K562 (cell line): ENCODE measurements around the gene UNC79. TPM values are rescaled to one million over a fixed set of nuclear protein-coding genes. Genes with fewer than 3 reads are reported as not detected.

ENCODE experiments used
- ATAC-seq: fragments of 200-7000 bp; cut with Tn5 transposase; 3 replicates; pipeline ENCODE4 v1.9.1; 2020; ENCODE audit warnings: moderate library complexity
- BruUV-seq: library from RNA; stranded (reverse); fragments of 400-500 nt; replicated peaks from 2 replicates; lab custom pipeline; 2021; lab: Mats Ljungman, UMichigan
- CTCF ChIA-PET: fragments of 300-600 bp; formaldehyde crosslinking; extraction: SDS; loops from one replicate; lab custom pipeline; 2021; ENCODE audit warnings: low intra/inter-chr PET ratio; lab: Yijun Ruan, JAX
- POLR2A ChIA-PET: fragments of 300-600, 350-650 bp; sonication (Branson Sonifier 250); formaldehyde crosslinking; extraction: SDS; loops from one replicate; lab custom pipeline; 2021; ENCODE audit warnings: antibody characterized with exemption, inconsistent platforms; lab: Yijun Ruan, JAX
- DNase-seq, 4 experiments: peaks; one replicate each; pipeline versions ENCODE4 v3.0.0 to v3.0.0-alpha.2; 2011 to 2018; ENCODE audit warnings: low spot score in 3 of 4, mixed read lengths in 3 of 4; ENCODE audit errors: extremely low read depth in 1 of 4
- FAIRE-seq: peaks from 2 replicates; lab custom pipeline; 2011; peaks lifted over from hg19 to GRCh38; lab: Jason Lieb, UNC
- H2AFZ ChIP-seq: 2 replicates; pipeline ENCODE4 v1.6.0; 2011; ENCODE audit warnings: low read depth, low read length, control low read depth, inconsistent platforms
- H3K27ac ChIP-seq: fragments of 200-600 bp; 3 replicates; pipeline ENCODE4 v1.8.0; 2011; ENCODE audit warnings: low read depth, mild to moderate bottlenecking, control low read depth, inconsistent platforms, low read length, moderate library complexity, mixed read lengths; ENCODE audit errors: extremely low read depth
- H3K27me3 ChIP-seq, 2 experiments: fragments of 300-600 bp in 1 of 2; 2 replicates in 1 of 2; 3 replicates in 1 of 2; pipeline versions ENCODE4 v1.6.0 to v1.8.0; 2011; ENCODE audit warnings: inconsistent platforms in 2 of 2, low read length in 2 of 2, mild to moderate bottlenecking in 1 of 2, mixed read lengths in 1 of 2, moderate library complexity in 1 of 2; ENCODE audit not compliant: control insufficient read depth in 2 of 2, insufficient read depth in 2 of 2
- H3K36me3 ChIP-seq: fragments of 300-600 bp; 3 replicates; pipeline ENCODE4 v1.8.0; 2011; ENCODE audit warnings: mild to moderate bottlenecking, low read length, inconsistent platforms; ENCODE audit not compliant: control insufficient read depth, insufficient read depth
- H3K4me1 ChIP-seq, 2 experiments: fragments of 200-600 bp in 1 of 2; replicated peaks in 1 of 2; 2 replicates in 1 of 2; 3 replicates in 1 of 2; pipeline versions ENCODE4 v1.5.1 to v1.8.0; 2011; ENCODE audit warnings: inconsistent platforms in 2 of 2, low read length in 2 of 2, mild to moderate bottlenecking in 1 of 2, mixed read lengths in 1 of 2, moderate library complexity in 1 of 2; ENCODE audit not compliant: control insufficient read depth in 2 of 2, insufficient read depth in 2 of 2
- H3K4me2 ChIP-seq: 2 replicates; pipeline ENCODE4 v1.6.1; 2011; ENCODE audit warnings: low read length, control low read depth, inconsistent platforms, mixed read lengths; ENCODE audit not compliant: insufficient read depth
- H3K4me3 ChIP-seq: fragments of 200-600 bp; sonication (generic), shearing (Covaris generic); 2 replicates; pipeline ENCODE4 v1.5.1; 2016; ENCODE audit warnings: control low read depth, inconsistent platforms
- H3K79me2 ChIP-seq: fragments of 200-600 bp; 3 replicates; pipeline ENCODE4 v1.8.0; 2011; ENCODE audit warnings: low read length, inconsistent platforms; ENCODE audit not compliant: control insufficient read depth, insufficient read depth
- H3K9ac ChIP-seq, 2 experiments: 2 replicates each; pipeline versions ENCODE4 v1.6.0 to v1.6.1; 2011; ENCODE audit warnings: low read depth in 2 of 2, low read length in 2 of 2, control low read depth in 1 of 2, inconsistent platforms in 1 of 2, mild to moderate bottlenecking in 1 of 2, mixed read lengths in 1 of 2; ENCODE audit not compliant: insufficient read depth in 1 of 2
- H3K9me1 ChIP-seq: one replicate; pipeline ENCODE4 v1.6.0; 2011; ENCODE audit warnings: inconsistent platforms, mild to moderate bottlenecking, low read length, moderate library complexity; ENCODE audit not compliant: control insufficient read depth, insufficient read depth
- H3K9me3 ChIP-seq: replicated peaks from 2 replicates; pipeline ENCODE4 v1.5.1; 2011; ENCODE audit warnings: low read depth, low read length, inconsistent platforms; ENCODE audit not compliant: control insufficient read depth, insufficient read depth
- H4K20me1 ChIP-seq: replicated peaks from 2 replicates; pipeline ENCODE4 v1.6.1; 2011; ENCODE audit warnings: low read length, inconsistent platforms, mixed read lengths; ENCODE audit not compliant: control insufficient read depth, insufficient read depth
- CREB1 ChIP-seq, 2 experiments: sonication (generic) in 1 of 2; formaldehyde crosslinking in 1 of 2; IDR thresholded peaks; 2 replicates each; pipeline versions ENCODE4 v1.6.1 to v1.8.0; 2012 to 2022; ENCODE audit warnings: inconsistent platforms in 1 of 2, mild to moderate bottlenecking in 1 of 2, missing genetic modification reagents in 1 of 2, moderate library complexity in 1 of 2
- GABPB1 ChIP-seq: sonication (generic); formaldehyde crosslinking; IDR thresholded peaks from 2 replicates; pipeline ENCODE4 v1.8.0; 2022; ENCODE audit warnings: mild to moderate bottlenecking, missing genetic modification reagents
- HDAC8 ChIP-seq: fragments of 450-650 bp; IDR thresholded peaks from 2 replicates; pipeline ENCODE4 v1.6.1; 2016; ENCODE audit warnings: mild to moderate bottlenecking, missing genetic modification characterization, moderate library complexity, missing compliant biosample characterization
- MECOM ChIP-seq: fragments of 250-450 bp; sonication (Bioruptor Pico); IDR thresholded peaks from 2 replicates; pipeline ENCODE4 v1.8.0; 2022; ENCODE audit warnings: inconsistent platforms
- SMARCA4 ChIP-seq: fragments of 450-650 bp; IDR thresholded peaks from 2 replicates; pipeline ENCODE4 v1.6.1; 2016
- SOX6 ChIP-seq: fragments of 450-650 bp; IDR thresholded peaks from 2 replicates; pipeline ENCODE4 v1.6.1; 2014; ENCODE audit warnings: mild to moderate bottlenecking
- SRSF3 ChIP-seq: fragments of 200-400 bp; formaldehyde crosslinking; IDR thresholded peaks from 2 replicates; pipeline ENCODE4 v1.6.1; 2016; ENCODE audit warnings: mild to moderate bottlenecking, low read length, moderate library complexity; ENCODE audit not compliant: insufficient read depth
- TSC22D4 ChIP-seq: fragments of 450-650 bp; IDR thresholded peaks from 2 replicates; pipeline ENCODE4 v1.6.1; 2016; ENCODE audit warnings: missing genetic modification characterization, missing biosample characterization, control low read depth
- ZNF140 ChIP-seq: fragments of 250-450 bp; sonication (Bioruptor Pico); IDR thresholded peaks from 2 replicates; pipeline ENCODE4 v1.8.0; 2021; ENCODE audit warnings: moderate library complexity, mild to moderate bottlenecking, inconsistent platforms
- ZNF143 ChIP-seq: sonication (generic); formaldehyde crosslinking; IDR thresholded peaks from 2 replicates; pipeline ENCODE4 v1.9.0; 2022; ENCODE audit warnings: mild to moderate bottlenecking, missing genetic modification reagents
- ZNF253 ChIP-seq: fragments of 250-450 bp; sonication (Bioruptor Pico); conservative IDR thresholded peaks from 2 replicates; pipeline ENCODE4 v1.6.1; 2021; ENCODE audit warnings: mild to moderate bottlenecking
- WGBS: fragments of 100-300 bp; shearing (Covaris generic); methylation state at CpG from one replicate; pipeline ENCODE4 v1.1.6; 2016; ENCODE audit warnings: low coverage, mixed read lengths; ENCODE audit not compliant: insufficient coverage; ENCODE audit errors: missing lambda C conversion rate; 5-methylcytosine and 5-hydroxymethylcytosine counted together
- in situ Hi-C: fragments of 300-500 bp; cut with MboI; formaldehyde crosslinking; loops from 4 replicates; pipeline ENCODE4 v1.15.0; 2018; ENCODE audit warnings: inconsistent platforms, mixed read lengths
- intact Hi-C: fragments of 100-400 bp; cut with micrococcal nuclease; formaldehyde crosslinking; loops from 2 replicates; pipeline ENCODE4 v1.14.2; 2022
- polyA plus RNA-seq, 8 experiments: library from polyadenylated mRNA; depleted of rRNA in 4 of 8; stranded (reverse) in 5 of 8; unstranded in 3 of 8; fragments of >200 nt; fragmentation: Nextera tagmentation in 2 of 8; fragmentation: Illumina TruSeq in 1 of 8; extraction: Ambion mirVana in 2 of 8; extraction: Trizol in 1 of 8; gene quantifications; 2 replicates each; pipeline versions ENCODE4 v1.2.1 to v1.2.3, GENCODE V29; 2011 to 2014; ENCODE audit warnings: inconsistent platforms in 1 of 8, missing spikeins in 1 of 8
- total RNA-seq, 7 experiments: library from RNA; depleted of rRNA in 6 of 7; stranded (reverse); fragments of >200 nt in 6 of 7; fragmentation: Illumina TruSeq in 2 of 7; extraction: Trizol in 2 of 7; gene quantifications; 2 replicates each; pipeline versions ENCODE4 v1.2.1 to v1.2.3, GENCODE V29; 2011 to 2021; ENCODE audit warnings: low replicate concordance in 1 of 7
- TF ChIP-seq, protein P1 (sequence below): fragments of 450-650 bp; IDR thresholded peaks from 2 replicates; pipeline ENCODE4 v1.6.1; 2016; ENCODE audit warnings: low read depth, mild to moderate bottlenecking, moderate library complexity
- TF ChIP-seq, protein P2 (sequence below): fragments of 450-650 bp; formaldehyde crosslinking; IDR thresholded peaks from 2 replicates; pipeline ENCODE4 v1.4.0; 2020; ENCODE audit warnings: mild to moderate bottlenecking, moderate library complexity
- TF ChIP-seq, protein P3 (sequence below): fragments of 250-450 bp; sonication (Bioruptor Pico); IDR thresholded peaks from 2 replicates; pipeline ENCODE4 v1.8.0; 2021; ENCODE audit warnings: moderate library complexity, mild to moderate bottlenecking, inconsistent platforms
- TF ChIP-seq, protein P4 (sequence below): fragments of 450-650 bp; IDR thresholded peaks from 2 replicates; pipeline ENCODE4 v1.6.1; 2018; ENCODE audit not compliant: partially characterized antibody

Gene UNC79
- total and polyA plus RNA-seq, 9 of the 15 experiments (the other 6 are each of a cell fraction or from before 2014, with no cell fraction given), result under 0.01 to 0.04 (median 0.01) TPM; not detected in 6

DNA sequence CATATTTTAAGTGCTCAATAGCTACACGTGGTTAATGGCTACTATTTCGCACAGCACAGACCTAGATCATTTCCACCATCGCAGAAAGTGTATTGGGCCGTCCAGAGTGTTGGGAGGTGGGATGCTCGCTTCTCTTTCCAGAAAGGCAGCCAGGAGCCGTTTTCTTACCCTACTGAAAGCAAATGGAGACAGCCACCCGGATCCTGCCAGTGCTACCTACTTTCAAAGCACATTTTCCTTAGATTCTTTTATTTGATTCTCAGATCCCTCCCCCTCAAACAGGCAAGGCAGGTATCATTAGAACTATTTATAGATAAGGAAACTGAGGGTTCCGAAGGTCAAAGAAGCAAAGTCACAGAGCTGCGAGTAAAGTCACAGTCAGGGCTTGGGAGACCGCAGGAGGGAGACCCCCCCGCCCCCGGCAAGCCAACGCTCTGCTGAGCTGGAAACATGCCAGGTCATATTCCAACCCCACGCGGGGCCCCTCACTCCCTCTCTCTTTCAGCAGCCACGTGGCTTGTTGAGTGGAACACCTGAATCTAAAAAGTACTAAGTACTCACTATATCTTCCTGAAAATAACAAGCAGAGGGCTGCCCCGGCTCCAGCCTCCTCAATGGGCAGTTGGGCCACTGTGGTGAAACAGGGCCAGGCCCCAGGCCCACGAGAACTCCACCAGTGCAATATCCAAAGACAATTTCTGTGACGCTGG is 321.4 kb downstream of the UNC79 start (continued):
- TF ChIP-seq, protein P1, sequence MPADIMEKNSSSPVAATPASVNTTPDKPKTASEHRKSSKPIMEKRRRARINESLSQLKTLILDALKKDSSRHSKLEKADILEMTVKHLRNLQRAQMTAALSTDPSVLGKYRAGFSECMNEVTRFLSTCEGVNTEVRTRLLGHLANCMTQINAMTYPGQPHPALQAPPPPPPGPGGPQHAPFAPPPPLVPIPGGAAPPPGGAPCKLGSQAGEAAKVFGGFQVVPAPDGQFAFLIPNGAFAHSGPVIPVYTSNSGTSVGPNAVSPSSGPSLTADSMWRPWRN, result no peak

DNA sequence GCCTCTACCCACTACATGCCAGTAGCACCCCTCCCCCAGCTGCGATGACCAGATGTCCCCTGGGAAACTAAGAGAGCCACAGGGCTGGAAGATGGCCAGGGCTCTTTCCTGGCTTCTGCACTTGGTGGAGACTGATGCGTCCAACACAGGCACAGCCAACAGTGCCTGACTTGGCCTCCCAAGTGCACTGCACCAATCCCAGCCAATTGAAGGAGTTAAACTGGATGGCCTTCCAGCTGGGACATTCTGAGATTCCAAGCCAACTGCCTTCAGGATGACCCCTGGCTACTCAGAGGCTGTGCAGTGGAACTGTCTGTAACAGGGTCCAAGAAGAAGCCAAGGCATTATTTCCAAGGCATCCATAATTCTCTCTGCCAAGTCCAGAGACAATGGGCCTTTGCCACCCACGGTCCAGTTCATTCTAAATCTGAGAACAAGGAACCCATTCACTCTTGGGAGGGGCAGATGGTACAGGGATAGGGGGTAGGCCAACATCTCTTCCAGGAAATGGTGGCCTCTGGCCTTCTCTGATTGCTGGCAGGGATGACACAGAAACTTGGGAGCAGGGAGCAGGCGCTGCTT is 322.3 kb downstream of the UNC79 start:
- Histone ChIP-seq H3K79me2 (no peaks in the 10 kb centered on the region), H3K9me1 (no peaks in the 10 kb centered on the region), H3K9me3 (no peaks in the 10 kb centered on the region), H3K27ac (no peak overlapping the region), H3K4me1 (no peaks in the 10 kb centered on the region), H4K20me1 (no peaks in the 10 kb centered on the region), H3K4me3 (no peak overlapping the region), H3K36me3 (no peaks in the 10 kb centered on the region), H3K9ac (no peak overlapping the region), H3K4me2 (no peak overlapping the region), H2AFZ (no peak overlapping the region), H3K27me3 (no peaks in the 10 kb centered on the region; a peak in 1 of 5 replicates)
- ChIA-PET CTCF (no interaction called here), POLR2A (no interaction called here)
- intact Hi-C loops (no loop called here), in situ Hi-C loops (no loop called here)
- 0% methylated on average over 4 of the region's 4 CpGs for WGBS
- no peak for DNase-seq
- no peak for FAIRE-seq
- no TSS peak for BruUV-seq
- ATAC-seq, result no peak
- TF ChIP-seq SMARCA4 (no peak), HDAC8 (no peak), MECOM (no peak), ZNF143 (CRISPR knock-in tag) (no peak), SRSF3 (no peak), SOX6 (no peak), ZNF253 (no peak), TSC22D4 (tag) (no peak), CREB1 (IDR thresholded peaks at IDR 0.05) (no peak), CREB1 (CRISPR knock-in tag; IDR thresholded peaks at IDR 0.05) (no peak), ZNF140 (CRISPR knock-in tag) (no peak), GABPB1 (CRISPR knock-in tag) (no peak)
- TF ChIP-seq, protein P2, sequence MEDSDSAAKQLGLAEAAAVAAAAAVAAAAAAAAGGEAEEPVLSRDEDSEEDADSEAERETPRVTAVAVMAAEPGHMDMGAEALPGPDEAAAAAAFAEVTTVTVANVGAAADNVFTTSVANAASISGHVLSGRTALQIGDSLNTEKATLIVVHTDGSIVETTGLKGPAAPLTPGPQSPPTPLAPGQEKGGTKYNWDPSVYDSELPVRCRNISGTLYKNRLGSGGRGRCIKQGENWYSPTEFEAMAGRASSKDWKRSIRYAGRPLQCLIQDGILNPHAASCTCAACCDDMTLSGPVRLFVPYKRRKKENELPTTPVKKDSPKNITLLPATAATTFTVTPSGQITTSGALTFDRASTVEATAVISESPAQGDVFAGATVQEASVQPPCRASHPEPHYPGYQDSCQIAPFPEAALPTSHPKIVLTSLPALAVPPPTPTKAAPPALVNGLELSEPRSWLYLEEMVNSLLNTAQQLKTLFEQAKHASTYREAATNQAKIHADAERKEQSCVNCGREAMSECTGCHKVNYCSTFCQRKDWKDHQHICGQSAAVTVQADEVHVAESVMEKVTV (CRISPR knock-in tag), result no peak
- TF ChIP-seq, protein P3, sequence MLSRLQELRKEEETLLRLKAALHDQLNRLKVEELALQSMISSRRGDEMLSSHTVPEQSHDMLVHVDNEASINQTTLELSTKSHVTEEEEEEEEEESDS (CRISPR knock-in tag), result no peak
- TF ChIP-seq, protein P4, sequence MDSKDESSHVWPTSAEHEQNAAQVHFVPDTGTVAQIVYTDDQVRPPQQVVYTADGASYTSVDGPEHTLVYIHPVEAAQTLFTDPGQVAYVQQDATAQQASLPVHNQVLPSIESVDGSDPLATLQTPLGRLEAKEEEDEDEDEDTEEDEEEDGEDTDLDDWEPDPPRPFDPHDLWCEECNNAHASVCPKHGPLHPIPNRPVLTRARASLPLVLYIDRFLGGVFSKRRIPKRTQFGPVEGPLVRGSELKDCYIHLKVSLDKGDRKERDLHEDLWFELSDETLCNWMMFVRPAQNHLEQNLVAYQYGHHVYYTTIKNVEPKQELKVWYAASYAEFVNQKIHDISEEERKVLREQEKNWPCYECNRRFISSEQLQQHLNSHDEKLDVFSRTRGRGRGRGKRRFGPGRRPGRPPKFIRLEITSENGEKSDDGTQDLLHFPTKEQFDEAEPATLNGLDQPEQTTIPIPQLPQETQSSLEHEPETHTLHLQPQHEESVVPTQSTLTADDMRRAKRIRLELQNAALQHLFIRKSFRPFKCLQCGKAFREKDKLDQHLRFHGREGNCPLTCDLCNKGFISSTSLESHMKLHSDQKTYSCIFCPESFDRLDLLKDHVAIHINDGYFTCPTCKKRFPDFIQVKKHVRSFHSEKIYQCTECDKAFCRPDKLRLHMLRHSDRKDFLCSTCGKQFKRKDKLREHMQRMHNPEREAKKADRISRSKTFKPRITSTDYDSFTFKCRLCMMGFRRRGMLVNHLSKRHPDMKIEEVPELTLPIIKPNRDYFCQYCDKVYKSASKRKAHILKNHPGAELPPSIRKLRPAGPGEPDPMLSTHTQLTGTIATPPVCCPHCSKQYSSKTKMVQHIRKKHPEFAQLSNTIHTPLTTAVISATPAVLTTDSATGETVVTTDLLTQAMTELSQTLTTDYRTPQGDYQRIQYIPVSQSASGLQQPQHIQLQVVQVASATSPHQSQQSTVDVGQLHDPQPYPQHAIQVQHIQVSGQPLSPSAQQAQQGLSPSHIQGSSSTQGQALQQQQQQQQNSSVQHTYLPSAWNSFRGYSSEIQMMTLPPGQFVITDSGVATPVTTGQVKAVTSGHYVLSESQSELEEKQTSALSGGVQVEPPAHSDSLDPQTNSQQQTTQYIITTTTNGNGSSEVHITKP, result no peak
